HG03457 (cell line): ENCODE measurements around the gene FAM83C.

Experiments used
- ATAC-seq: cut with Tn5 transposase; IDR thresholded peaks from one replicate; pipeline ENCODE4 v1.9.1; 2021; ENCODE audit warnings: moderate number of reproducible peaks; ENCODE audit not compliant: unreplicated experiment

Gene FAM83C

DNA sequence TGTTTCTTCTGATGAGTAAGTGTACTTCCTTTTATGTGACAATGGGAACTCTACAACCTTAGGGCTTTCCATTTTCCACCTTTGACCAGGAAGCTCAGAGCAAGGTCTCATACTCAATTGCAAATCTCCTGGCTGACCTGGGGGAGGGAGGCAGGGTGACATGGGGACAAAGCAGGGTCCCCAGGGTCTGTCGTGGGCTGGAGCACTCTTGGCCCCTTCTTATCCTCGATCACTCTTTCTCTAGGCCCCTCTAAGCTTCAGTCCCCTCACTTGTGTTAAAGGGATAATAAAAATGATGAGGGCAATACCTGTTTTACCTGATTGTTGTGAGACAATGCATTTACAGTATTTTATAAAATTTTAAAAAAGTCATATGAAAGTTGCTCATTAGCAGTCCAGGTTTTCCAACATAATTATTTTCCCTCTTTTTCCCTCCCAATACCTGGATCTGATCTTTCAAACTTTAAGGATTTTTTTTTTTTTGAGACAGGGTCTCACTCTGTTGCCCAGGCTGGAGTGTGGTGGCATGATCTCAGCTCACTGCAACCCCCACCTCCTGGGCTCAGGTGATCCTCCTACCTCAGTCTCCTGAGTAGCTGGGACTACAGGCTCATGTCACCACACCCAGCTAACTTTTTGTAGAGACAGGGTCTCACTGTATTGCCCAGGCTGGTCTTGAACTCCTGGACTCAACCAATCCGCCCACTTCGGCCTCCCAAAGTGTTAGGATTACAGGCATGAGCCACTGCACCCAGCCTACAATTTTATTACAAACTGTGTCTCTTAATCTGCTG is 8.4 kb upstream of the FAM83C start:
- ATAC-seq = no peak

- ATAC-seq = no peak
These were observed 7.6 kb upstream of the FAM83C start for GRCh38 chr20:35299780-35300179.

DNA sequence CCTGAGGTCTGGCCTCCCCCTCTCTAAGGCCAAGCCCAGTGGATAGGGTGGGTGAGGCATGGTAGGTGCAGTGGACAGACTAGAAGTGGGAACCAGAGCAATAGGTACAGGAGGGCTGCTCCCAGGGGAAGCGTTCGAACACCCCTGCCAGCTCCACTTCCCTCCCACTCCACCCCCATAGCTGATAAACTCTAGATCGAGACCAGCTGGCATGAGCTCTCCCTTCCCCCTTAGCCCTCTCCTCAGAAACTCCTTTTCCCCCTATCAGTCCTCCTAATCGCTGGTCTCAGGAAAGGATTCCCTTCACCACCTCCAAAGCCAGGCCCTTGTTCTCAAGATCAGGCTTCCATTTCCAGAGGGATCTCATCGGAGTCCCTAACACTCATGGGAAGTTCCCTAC is 6.0 kb upstream of the FAM83C start:
- no peak for ATAC-seq

DNA sequence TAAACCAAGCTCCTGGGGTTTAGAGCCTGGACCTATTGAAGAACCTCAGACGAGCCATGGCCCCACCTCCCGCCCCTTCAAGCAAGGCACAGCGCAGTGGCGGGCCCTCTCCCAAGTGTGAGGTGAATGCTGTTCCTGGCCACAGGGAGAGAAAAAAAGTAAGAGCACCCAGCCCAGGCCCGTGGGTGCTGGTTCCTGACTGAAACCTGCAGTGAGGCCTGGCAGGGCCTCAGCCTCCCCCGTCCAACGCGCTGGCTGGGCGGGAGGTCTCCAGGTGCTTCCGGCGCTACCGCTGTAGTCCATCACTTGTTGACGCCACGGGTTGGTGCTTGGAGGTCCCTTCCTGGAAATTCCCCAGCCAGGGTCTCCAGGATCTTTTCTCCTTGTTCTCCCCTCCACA is 5.5 kb upstream of the FAM83C start:
- ATAC-seq = no peak

DNA sequence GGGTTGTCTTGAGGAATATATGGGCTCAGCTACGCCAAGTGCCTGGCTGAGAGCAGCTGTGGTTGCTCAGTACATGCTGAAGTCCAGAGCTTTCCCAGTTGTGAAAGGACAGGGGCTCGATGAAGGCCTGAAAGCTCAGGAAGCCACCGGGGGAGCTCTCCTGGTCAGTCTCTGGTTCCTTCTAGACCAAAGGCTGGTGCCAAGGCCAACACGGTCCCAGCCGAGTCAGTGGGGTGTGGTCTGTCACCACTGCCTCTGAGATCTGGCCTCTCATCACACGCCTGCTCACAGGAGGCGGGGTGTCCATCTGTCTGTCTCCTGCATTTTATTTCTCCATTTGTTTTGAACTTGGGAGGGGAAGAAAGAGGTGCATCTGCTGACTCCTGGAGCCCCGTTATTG is 4.9 kb upstream of the FAM83C start:
- no peak for ATAC-seq

DNA sequence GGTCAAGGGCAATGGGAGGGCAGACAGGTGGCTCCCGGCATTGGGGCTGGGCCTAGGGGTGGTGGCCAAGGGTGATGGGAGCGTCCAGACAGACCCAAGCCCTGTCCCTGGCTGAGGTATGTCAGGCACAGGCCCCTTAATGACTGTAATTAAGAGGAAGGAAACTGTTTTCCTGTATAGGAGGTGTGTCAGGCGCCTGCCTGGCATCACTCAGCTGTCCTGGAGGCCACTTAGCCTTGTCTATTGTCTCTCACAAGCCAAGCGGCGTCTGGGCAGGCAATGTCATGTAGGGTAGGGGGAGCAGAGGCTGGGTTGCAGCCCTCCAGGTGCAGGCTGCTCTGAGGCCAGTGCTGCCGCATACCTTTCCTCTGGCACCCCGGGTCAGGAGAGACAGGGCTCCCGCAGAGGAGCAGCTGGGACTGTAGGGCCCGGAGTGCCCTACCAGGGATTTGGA is 3.9 kb upstream of the FAM83C start:
- ATAC-seq = no peak

DNA sequence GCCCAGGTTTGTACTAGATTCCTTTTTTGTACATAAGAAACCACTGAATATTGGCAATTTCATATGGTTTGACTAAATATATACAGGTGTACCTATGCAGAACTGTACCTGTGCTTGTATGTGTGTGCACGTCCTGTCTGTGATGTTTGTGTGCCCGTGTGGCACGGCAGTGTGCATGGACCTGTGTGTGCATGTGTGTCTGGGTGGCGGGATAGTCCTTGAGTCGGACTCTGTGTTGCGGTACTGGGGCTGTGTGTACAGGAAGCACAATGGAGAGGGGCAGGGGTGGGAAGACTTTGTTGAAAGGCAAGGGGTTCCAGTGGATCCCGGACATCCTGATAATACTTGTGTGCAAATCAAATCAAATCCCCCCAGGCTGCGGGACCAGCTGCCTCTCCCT is 3.4 kb upstream of the FAM83C start:
- no peak for ATAC-seq

DNA sequence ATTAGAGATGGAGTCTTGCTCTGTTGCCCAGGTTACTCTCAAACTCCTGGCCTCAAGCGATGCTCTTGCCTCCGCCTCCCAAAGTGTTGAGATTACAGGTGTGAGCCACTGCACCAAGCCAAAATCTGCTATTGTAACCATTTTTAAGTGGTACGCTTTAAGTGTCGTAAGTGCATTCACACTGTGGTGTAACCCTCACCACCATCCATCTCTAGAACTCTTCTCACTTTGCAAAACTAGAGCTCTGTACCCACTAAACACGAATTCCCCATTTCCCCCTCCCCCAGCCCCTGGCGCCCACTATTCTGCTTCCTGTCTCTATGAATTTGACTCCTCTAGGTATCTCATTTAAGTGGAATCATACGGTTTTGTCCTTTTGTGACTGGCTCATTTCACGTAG is 2.8 kb upstream of the FAM83C start:
- ATAC-seq = no peak

- no peak for ATAC-seq
These were observed 2.1 kb upstream of the FAM83C start for GRCh38 chr20:35294293-35294685.

DNA sequence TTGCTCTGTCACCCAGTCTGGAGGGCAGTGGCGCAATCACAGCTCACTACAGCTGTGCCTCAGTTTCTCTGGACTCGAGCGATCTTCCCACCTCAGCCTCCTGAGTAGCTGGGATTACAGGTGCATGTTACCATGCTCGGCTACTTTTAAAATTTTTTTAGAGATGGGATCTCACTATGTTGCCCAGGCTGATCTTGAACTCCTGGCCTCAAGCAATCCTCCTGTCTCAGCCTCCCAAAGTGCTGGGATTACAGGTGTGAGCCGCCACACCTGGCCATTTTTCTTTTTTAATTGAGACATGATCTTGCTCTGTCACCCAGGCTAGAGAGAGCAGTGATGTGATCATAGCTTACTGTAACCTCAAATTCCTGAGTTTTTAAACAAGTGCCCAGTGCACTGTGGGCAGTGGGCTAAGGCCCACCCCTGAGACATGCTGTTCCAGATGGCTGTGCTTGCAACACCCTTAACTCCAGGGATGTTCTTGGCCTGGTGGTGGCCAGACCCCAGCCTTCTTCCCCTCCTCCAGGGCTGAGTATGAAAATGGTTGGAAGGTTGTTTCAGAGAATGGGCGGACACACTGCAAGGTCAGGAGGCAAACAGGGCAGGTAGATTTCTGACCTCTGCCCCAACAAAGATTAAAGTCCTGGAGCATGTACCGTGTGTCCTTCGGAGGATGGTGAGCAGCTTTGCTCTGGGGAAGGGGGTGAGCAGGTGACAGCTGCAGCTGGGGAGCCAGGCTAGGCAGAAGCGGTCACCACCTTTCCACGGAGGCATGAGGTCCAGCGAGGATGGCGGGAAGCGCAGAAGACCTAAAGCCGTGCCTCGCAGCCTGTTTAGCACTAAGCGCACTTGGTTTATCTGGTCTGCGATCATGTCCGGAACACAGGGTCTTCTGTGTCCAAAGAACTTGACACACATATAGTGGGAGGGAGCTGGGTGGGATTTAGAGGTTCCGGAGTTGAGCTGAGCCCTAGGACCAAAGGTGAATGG is 1.4 kb upstream of the FAM83C start:
- no peak for ATAC-seq

DNA sequence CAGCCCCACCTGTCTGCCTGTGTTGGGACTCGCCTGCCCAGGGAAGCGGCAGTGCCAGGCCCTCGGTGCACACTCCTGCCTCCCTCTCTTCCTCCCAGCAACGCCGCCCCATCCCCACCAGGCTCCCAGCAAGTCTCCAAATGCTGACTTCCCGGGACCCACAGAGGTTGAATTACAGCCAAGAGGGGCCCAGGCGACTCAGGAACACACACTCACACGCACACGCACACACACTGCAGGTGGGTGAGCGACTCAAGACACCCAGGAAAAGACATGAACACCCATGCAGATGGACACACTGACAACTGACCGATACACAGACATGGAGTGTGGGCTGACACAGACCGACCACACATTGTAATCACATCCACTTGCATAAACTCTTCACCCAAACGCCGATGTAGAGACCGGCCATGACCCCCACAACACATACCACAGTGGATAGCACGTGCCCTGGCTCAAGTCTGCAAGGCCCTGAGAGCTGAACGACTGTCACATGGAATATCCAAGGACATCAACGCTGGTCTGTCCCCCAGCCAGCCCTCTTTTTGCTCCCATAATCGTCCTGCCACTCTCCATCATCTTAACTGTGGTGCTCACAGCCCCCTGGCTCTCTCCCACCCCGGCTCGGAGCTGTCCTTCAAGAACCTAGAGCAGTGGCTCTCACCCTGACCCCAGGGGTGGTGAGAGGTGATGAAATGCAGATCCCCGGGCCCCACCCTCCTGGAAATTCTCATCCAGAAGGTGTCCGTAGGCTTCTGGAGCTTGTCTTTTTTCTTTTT is 470 bp upstream of the FAM83C start:
- ATAC-seq = no peak

DNA sequence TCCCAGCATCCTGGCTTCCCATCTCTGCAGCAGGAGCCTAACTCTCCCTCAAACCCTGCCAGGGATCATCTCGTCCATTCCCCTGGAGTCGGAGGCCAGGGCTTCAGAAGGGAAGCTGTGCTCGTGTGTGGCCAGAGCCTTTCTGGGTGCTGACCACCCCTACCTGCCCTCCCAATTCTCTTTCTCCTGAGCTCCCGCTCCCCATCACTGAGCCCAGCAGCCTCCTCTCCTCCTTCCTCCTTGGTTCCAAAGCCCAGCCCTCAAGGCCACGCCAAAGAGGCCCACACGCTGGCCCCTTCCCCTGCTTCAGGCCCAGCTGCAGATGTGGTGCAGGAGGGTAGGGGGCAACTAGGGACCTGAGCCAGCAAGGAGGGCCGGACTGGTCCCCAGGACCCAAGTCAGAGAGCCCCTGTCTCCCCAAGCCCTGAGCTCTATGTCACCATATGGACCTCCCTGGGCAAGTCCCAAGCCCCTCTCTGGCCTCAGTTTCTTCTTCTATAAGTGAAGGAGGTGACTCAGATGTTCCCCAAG is 1.3 kb downstream of the FAM83C start:
- ATAC-seq = no peak

- ATAC-seq = no peak
These were observed 1.9 kb downstream of the FAM83C start for GRCh38 chr20:35290186-35290886.

DNA sequence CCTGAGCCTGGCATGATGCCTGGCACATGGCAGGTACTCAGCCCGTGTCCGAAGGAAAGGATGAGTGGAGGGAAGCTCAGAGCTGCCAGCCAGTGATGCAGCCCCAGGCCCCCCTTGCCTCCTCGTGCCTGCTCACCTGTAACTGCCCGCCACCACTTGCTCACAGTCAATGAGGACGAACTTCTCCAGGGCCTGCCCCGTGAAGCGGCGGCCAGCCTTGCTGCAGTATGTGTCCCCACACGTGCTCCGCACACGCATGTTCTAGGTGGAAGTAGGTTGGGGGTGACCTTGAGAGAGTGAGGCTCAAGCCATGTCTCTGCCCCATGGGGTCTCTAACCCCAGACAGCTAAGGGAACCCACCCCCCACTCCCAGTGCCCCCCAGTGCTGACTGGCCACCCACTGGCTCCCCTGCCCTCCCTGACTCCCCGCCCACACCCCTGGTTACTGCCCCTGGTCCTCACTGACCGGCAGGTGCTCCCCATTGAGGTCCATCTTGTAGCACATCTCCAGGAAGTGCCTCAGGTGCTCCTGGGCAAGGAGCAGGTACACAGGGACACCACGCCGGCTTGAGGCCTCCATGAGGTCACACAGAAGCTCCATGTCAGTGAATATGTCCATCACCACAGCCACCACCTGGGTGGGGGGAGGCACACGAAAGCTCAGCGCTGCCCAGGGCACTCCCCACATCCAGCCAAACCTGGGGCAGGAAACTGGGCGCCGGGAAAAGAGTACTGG is 3.7 kb downstream of the FAM83C start:
- no peak for ATAC-seq

DNA sequence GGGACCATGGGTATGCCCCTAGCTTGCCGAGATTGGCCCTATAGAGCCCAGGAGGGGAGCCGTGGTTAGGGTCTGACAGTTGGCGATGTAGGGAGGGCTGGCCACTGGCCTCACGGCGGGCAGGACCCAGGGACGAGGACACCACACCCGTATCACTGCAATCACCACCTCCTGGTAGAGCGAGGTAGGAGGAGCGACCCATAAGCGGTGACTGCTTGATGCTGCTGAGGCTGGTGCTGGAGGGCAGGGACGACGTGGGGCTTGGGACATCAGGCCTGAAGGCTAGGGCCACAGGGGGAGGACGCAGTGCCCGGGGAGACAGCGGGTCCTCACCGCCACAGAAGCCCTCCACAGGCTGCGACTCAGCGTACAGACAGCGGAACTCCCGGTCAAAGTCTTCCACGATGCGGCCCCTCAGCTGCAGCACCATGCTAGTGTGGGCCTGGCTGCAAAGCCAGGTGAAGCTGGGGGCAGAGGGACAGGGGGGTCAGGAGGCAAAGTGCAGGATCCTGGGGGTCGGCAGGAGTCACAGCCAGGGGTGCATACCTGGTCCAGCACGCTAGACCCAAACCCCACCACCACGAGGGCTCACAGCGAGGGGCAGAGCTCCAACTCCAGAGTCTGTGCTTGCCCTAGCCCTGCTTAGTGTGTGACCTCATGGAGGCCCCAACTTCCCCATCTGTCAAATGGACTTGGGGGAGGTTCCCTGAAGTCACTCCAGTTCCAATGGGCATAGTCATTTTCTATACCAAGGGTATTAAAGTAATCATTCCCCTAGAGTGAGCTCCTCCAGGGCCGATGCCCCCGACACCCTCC is 4.5 kb downstream of the FAM83C start:
- no peak for ATAC-seq

- ATAC-seq = no peak
These were observed 5.2 kb downstream of the FAM83C start for GRCh38 chr20:35286899-35287508.

DNA sequence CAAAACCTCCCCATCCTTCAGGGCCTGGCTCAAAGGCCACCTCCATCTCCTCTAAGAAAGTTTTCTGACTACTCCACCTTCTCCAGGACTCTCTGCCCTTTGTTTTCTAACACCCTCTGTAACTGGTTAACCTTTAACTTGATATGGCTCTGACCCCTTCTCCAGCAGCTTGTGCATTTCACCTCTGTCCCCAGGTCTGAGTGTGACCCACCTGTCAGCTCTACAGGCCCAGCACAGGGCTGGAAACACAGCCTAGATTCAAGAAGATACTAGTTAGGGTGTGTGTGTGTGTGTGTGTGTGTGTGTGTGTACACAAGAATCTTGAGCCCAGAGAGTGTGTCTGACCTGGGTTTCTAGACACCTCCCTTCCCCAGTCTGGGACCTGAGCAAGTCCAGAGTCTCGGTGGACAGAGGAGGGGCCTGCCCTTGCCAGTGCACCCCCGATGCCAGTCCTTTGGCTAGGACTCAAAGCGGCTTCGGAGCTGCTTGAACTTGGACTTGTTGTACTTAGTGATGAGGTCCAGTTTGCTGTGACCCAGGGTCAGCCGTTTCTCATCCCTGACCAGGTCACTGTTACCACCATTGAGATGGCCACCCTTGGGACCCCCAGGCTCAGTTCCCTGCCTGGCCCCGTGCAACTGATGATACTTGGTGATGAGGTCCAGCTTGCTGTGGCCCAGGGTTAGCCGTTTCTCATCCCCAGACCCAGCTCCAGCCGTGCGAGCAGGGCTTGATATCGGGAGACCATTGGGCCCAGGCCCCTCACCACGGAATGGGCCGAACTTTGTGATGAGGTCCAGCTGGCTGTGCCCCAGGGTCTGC is 5.9 kb downstream of the FAM83C start:
- ATAC-seq = no peak

DNA sequence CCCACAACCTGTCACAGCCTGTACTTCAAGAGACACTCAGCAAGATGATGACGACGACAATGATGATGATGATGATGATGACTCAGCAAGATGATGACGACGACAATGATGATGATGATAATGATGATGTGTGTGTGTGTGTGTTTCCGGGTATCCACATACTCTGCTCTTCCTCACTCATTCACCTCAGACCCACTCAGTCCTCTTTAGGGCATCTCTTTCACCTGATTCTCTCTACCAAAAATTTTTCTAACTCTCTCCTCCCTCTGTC is 6.5 kb downstream of the FAM83C start:
- no peak for ATAC-seq
